OCI-LY1 (cell line): Measurements from ENCODE around the gene FTCD.

Experiments
- H2AFZ ChIP-seq: fragments of 200-600 bp; sonication (generic), shearing (Covaris generic); 2 replicates; pipeline ENCODE4 v1.6.0; 2014; ENCODE audit warnings: antibody characterized with exemption, mild to moderate bottlenecking, low read length
- H3F3A ChIP-seq: fragments of 200-600 bp; sonication (generic), shearing (Covaris generic); 2 replicates; pipeline ENCODE4 v1.6.0; 2014; ENCODE audit warnings: mild to moderate bottlenecking, antibody characterized with exemption, low read length, moderate library complexity; ENCODE audit not compliant: insufficient read depth
- H3K27ac ChIP-seq: fragments of 200-600 bp; sonication (generic); 2 replicates; pipeline ENCODE4 v1.5.1; 2014; ENCODE audit warnings: low read length, mixed run types, mild to moderate bottlenecking, low read depth; ENCODE audit not compliant: poor library complexity, severe bottlenecking
- H3K27me3 ChIP-seq: fragments of 200-600 bp; sonication (generic); 2 replicates; pipeline ENCODE4 v1.6.0; 2014; ENCODE audit warnings: antibody characterized with exemption, mild to moderate bottlenecking, low read length, moderate library complexity; ENCODE audit not compliant: insufficient read depth
- H3K36me3 ChIP-seq: fragments of 200-600 bp; sonication (generic); 2 replicates; pipeline ENCODE4 v1.6.1; 2014; ENCODE audit warnings: mild to moderate bottlenecking, antibody characterized with exemption, low read length, moderate library complexity, mixed read lengths; ENCODE audit not compliant: insufficient read depth
- H3K4me1 ChIP-seq: fragments of 200-600 bp; sonication (generic); 2 replicates; pipeline ENCODE4 v1.5.1; 2014; ENCODE audit warnings: mild to moderate bottlenecking, low read length, moderate library complexity; ENCODE audit not compliant: insufficient read depth, severe bottlenecking
- H3K4me2 ChIP-seq: fragments of 200-600 bp; sonication (generic), shearing (Covaris generic); 2 replicates; pipeline ENCODE4 v1.6.1; 2014; ENCODE audit warnings: low read length
- H3K4me3 ChIP-seq: fragments of 200-600 bp; sonication (generic); 2 replicates; pipeline ENCODE4 v1.5.1; 2014; ENCODE audit warnings: low read length, low read depth, mild to moderate bottlenecking, mixed read lengths; ENCODE audit not compliant: poor library complexity, severe bottlenecking
- H3K79me2 ChIP-seq: fragments of 200-600 bp; shearing (Covaris generic); 2 replicates; pipeline ENCODE4 v1.6.1; 2016; ENCODE audit warnings: mixed run types, low read length, mixed read lengths; ENCODE audit not compliant: insufficient read depth
- H3K9ac ChIP-seq: fragments of 200-600 bp; sonication (generic), shearing (Covaris generic); 2 replicates; pipeline ENCODE4 v1.6.1; 2014; ENCODE audit warnings: mild to moderate bottlenecking, low read length, mixed read lengths
- H3K9me2 ChIP-seq: fragments of 200-600 bp; sonication (generic), shearing (Covaris generic); 2 replicates; pipeline ENCODE4 v1.6.1; 2014; ENCODE audit warnings: low read depth, mild to moderate bottlenecking, low read length, mixed read lengths
- H3K9me3 ChIP-seq: fragments of 200-600 bp; shearing (Covaris generic); 2 replicates; pipeline ENCODE4 v1.6.1; 2014; ENCODE audit warnings: low read length, mixed read lengths
- H4K20me1 ChIP-seq: fragments of 200-600 bp; sonication (generic), shearing (Covaris generic); 2 replicates; pipeline ENCODE4 v1.6.0; 2016; ENCODE audit warnings: mild to moderate bottlenecking, low read length; ENCODE audit not compliant: insufficient read depth
- EZH2 ChIP-seq: fragments of 200-600 bp; sonication (generic), shearing (Covaris generic); IDR thresholded peaks from 2 replicates; pipeline ENCODE4 v1.8.0; 2017; ENCODE audit warnings: borderline replicate concordance, mixed run types, mild to moderate bottlenecking, antibody characterized with exemption, low read length, moderate library complexity, mixed read lengths
- TF ChIP-seq, protein P1 (sequence below): fragments of 200-600 bp; sonication (generic), shearing (Covaris generic); IDR thresholded peaks from 2 replicates; pipeline ENCODE4 v1.5.1; 2017; ENCODE audit warnings: mild to moderate bottlenecking, antibody characterized with exemption, low read length, moderate library complexity, mixed read lengths

FTCD gene

DNA sequence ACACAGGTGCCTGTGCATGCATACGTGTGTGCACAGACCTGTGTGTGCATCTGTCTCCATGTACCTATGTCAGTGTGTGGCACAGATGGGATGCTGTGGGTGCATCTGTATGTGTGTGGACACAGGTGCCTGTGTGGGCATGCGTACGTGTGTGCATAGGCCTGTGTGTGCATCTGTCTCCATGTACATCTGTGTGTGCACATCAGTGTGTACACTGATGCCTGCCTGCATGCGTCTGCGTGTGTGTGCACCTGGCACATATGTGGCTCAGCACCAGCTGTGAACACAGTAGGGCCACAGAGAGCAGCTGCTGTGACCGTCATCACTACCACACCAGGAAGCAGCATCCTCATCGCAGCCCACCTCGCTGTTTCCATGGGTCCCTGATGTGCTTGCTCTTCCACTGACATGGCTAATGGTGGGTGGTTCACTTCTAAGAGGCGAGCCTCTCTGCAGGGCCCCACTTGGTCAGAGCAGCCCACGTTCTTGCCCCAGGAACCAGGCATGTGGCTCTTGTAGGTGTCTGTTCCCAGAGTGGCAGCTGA lies 38.5 kb upstream of the FTCD start:
- Histone ChIP-seq H3K9ac (no peak overlapping the region), H3K36me3 (peaks cover 71% of the 10 kb centered on the region), H3F3A (no peaks in the 10 kb centered on the region), H4K20me1 (no peaks in the 10 kb centered on the region), H2AFZ (no peak overlapping the region), H3K79me2 (no peaks in the 10 kb centered on the region), H3K27me3 (no peaks in the 10 kb centered on the region), H3K9me2 (no peaks in the 10 kb centered on the region), H3K9me3 (no peaks in the 10 kb centered on the region), H3K27ac (no peak overlapping the region), H3K4me1 (no peaks in the 10 kb centered on the region), H3K4me2 (no peak overlapping the region), H3K4me3 (no peak overlapping the region)
- TF ChIP-seq, protein P1, sequence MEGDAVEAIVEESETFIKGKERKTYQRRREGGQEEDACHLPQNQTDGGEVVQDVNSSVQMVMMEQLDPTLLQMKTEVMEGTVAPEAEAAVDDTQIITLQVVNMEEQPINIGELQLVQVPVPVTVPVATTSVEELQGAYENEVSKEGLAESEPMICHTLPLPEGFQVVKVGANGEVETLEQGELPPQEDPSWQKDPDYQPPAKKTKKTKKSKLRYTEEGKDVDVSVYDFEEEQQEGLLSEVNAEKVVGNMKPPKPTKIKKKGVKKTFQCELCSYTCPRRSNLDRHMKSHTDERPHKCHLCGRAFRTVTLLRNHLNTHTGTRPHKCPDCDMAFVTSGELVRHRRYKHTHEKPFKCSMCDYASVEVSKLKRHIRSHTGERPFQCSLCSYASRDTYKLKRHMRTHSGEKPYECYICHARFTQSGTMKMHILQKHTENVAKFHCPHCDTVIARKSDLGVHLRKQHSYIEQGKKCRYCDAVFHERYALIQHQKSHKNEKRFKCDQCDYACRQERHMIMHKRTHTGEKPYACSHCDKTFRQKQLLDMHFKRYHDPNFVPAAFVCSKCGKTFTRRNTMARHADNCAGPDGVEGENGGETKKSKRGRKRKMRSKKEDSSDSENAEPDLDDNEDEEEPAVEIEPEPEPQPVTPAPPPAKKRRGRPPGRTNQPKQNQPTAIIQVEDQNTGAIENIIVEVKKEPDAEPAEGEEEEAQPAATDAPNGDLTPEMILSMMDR: no peak
- no peak for TF ChIP-seq EZH2

DNA sequence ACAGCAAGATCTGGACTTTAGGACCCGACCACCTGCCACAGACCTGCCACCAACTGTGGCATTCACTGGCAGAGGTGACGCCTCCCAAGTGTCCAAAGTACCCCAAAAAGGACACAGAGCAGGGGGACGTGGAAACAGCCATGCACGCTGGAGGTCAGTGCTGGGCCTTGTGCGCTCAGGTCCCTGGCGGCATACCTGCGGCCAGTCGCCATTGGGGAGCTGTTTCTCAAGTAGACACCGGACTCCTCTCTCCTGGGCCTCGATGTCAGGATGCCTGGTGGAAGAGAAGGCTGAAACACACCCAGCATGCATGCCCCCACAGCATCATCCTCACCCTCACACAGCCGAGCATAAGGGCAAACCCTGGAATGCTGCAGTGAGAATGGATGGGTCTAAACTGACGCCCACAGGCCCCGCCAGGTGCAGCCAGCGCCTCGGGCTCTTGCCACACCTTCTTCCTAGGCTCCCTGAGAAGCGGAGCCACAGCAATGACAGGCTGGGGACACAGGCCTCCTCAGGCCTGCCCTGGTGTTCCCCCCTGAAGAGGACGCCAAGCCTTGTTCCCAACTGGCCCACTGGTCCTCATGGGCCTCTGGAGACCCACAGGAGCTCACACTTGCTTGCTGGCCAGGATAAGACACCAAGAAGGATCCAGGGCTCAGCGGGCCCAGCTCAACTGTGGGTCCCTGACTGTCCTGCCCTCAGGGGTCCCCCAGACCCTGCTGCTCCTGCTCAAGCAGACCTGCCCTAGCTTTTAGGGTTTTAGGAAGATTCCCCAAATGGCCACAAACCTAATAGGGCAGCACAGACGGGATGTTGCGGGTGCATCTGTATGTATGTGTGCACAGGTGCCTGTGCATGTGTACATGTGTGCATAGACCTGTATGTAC lies 36.6 kb upstream of the FTCD start:
- Histone ChIP-seq H3K4me1 (peaks cover 15% of the 10 kb centered on the region), H3K9me2 (no peaks in the 10 kb centered on the region), H3K4me2 (no peak overlapping the region), H4K20me1 (no peaks in the 10 kb centered on the region), H3K27ac (no peak overlapping the region), H3K4me3 (no peak overlapping the region), H3K9me3 (no peaks in the 10 kb centered on the region), H3F3A (no peaks in the 10 kb centered on the region), H2AFZ (no peak overlapping the region), H3K36me3 (peaks cover 65% of the 10 kb centered on the region), H3K9ac (no peak overlapping the region), H3K79me2 (no peaks in the 10 kb centered on the region), H3K27me3 (no peaks in the 10 kb centered on the region)
- no peak for TF ChIP-seq EZH2
- TF ChIP-seq, protein P1: no peak

DNA sequence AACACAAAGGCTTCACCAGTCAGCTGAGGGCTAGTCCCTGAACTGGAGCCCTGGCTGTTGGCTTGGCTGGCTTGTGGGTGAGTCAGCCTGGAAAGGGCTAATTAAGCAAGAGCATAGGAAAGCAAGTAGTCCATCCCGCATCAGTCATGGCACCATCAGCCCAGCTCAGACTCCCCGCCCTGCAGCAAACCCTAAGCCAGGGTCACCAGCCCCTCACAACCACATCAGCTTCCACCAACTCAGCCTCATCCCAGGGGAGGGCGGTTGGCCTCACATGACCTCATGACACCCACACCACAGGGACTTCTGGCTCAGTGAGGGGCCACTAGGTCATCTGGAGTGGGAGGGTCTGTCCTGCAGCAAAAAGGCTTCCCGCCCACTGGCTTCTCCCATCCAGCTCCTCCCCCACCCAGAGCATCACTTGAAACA lies 35.9 kb upstream of the FTCD start:
- no peaks in the 10 kb centered on the region for H3K27me3 ChIP-seq
- H3K4me2 ChIP-seq: no peak overlapping the region
- H3K4me1 ChIP-seq: peaks cover 17% of the 10 kb centered on the region
- H3F3A ChIP-seq: no peaks in the 10 kb centered on the region
- H4K20me1 ChIP-seq: no peaks in the 10 kb centered on the region
- no peak for TF ChIP-seq EZH2
- TF ChIP-seq, protein P1: no peak
- H3K79me2 ChIP-seq: no peaks in the 10 kb centered on the region
- H3K9me2 ChIP-seq: no peaks in the 10 kb centered on the region
- H3K36me3 ChIP-seq: peaks cover 59% of the 10 kb centered on the region
- no peak overlapping the region for H3K9ac ChIP-seq
- no peak overlapping the region for H3K27ac ChIP-seq
- no peak overlapping the region for H3K4me3 ChIP-seq
- H2AFZ ChIP-seq: no peak overlapping the region
- H3K9me3 ChIP-seq: no peaks in the 10 kb centered on the region
